HepG2 (cell line): Measurements from ENCODE around the gene ANKRD18B. TPM values are rescaled to one million over a fixed set of nuclear protein-coding genes. Genes with fewer than 3 reads are reported as not detected.

ENCODE experiments used
- ATAC-seq: fragments of 200-7000 bp; cut with Tn5 transposase; 3 replicates; pipeline ENCODE4 v1.9.1; 2020; ENCODE audit warnings: mild to moderate bottlenecking, moderate library complexity
- BruUV-seq: library from RNA; stranded (reverse); fragments of 400-500 nt; replicated peaks from 2 replicates; lab custom pipeline; 2021; lab: Mats Ljungman, UMichigan
- CTCF ChIA-PET: fragments of 300-600 bp; formaldehyde crosslinking; extraction: SDS; loops from one replicate; lab custom pipeline; 2021; ENCODE audit warnings: low total read pairs, inconsistent platforms, low intra/inter-chr PET ratio; lab: Yijun Ruan, JAX
- POLR2A ChIA-PET: fragments of 350-600 bp; sonication (Branson Sonifier 250); formaldehyde crosslinking; loops from one replicate; lab custom pipeline; 2020; ENCODE audit warnings: antibody characterized with exemption, inconsistent platforms; lab: Yijun Ruan, JAX
- DNase-seq: peaks from one replicate; pipeline ENCODE4 v3.0.0-alpha.2; 2015; ENCODE audit warnings: low spot score
- FAIRE-seq: peaks from 3 replicates; lab custom pipeline; 2011; peaks lifted over from hg19 to GRCh38; lab: Jason Lieb, UNC
- H2AFZ ChIP-seq: one replicate; pipeline ENCODE4 v1.6.1; 2011; ENCODE audit warnings: low read length, inconsistent platforms
- H3K27ac ChIP-seq: fragments of 300-600 bp; 3 replicates; pipeline ENCODE4 v1.8.0; 2011; ENCODE audit warnings: mixed run types, mild to moderate bottlenecking, mixed read lengths, low read length, inconsistent platforms; ENCODE audit not compliant: insufficient read depth; ENCODE audit errors: extremely low read length
- H3K27me3 ChIP-seq, 2 experiments: fragments of 200-600 bp in 1 of 2; 2 replicates in 1 of 2; 3 replicates in 1 of 2; pipeline versions ENCODE4 v1.6.0 to v1.8.0; 2011; ENCODE audit warnings: low read length in 2 of 2, mild to moderate bottlenecking in 2 of 2, moderate library complexity in 2 of 2, inconsistent platforms in 1 of 2; ENCODE audit not compliant: insufficient read depth in 2 of 2, control insufficient read depth in 1 of 2
- H3K36me3 ChIP-seq, 2 experiments: fragments of 200-600 bp in 1 of 2; replicated peaks in 1 of 2; 2 replicates in 1 of 2; 3 replicates in 1 of 2; pipeline versions ENCODE4 v1.5.1 to v1.8.0; 2011; ENCODE audit warnings: low read length in 2 of 2, inconsistent platforms in 1 of 2; ENCODE audit not compliant: insufficient read depth in 2 of 2, control insufficient read depth in 1 of 2
- H3K4me1 ChIP-seq: 2 replicates; pipeline ENCODE4 v1.5.1; 2012; ENCODE audit warnings: low read length, inconsistent platforms; ENCODE audit not compliant: insufficient read depth
- H3K4me2 ChIP-seq: 2 replicates; pipeline ENCODE4 v1.6.0; 2011; ENCODE audit warnings: low read depth, low read length, inconsistent platforms
- H3K4me3 ChIP-seq, 3 experiments: fragments of 200-600 bp in 1 of 3; sonication (generic), shearing (Covaris generic) in 1 of 3; replicated peaks in 1 of 3; 2 replicates each; pipeline ENCODE4 v1.5.1; 2011 to 2016; ENCODE audit warnings: low read length in 3 of 3, inconsistent platforms in 2 of 3, low read depth in 2 of 3, mild to moderate bottlenecking in 2 of 3, control low read depth in 1 of 3, mixed read lengths in 1 of 3; ENCODE audit not compliant: insufficient read depth in 1 of 3
- H3K79me2 ChIP-seq: one replicate; pipeline ENCODE4 v1.6.1; 2011; ENCODE audit warnings: low read length, inconsistent platforms; ENCODE audit not compliant: insufficient read depth
- H3K9ac ChIP-seq: 2 replicates; pipeline ENCODE4 v1.6.0; 2011; ENCODE audit warnings: mild to moderate bottlenecking, low read depth, low read length, inconsistent platforms; ENCODE audit not compliant: insufficient read depth
- H3K9me3 ChIP-seq: 2 replicates; pipeline ENCODE4 v1.5.1; 2012; ENCODE audit warnings: mild to moderate bottlenecking, low read length
- H4K20me1 ChIP-seq: 2 replicates; pipeline ENCODE4 v1.6.0; 2011; ENCODE audit warnings: inconsistent platforms, mild to moderate bottlenecking, low read length, moderate library complexity; ENCODE audit not compliant: insufficient read depth
- AKAP8 ChIP-seq: sonication (generic); formaldehyde crosslinking; IDR thresholded peaks from 2 replicates; pipeline ENCODE4 v1.5.1; 2020; ENCODE audit warnings: mild to moderate bottlenecking, missing genetic modification reagents
- ARNTL ChIP-seq: sonication (generic); formaldehyde crosslinking; IDR thresholded peaks from 2 replicates; pipeline ENCODE4 v1.4.0; 2020; ENCODE audit warnings: mild to moderate bottlenecking, missing genetic modification reagents
- CENPT ChIP-seq: sonication (generic); formaldehyde crosslinking; IDR thresholded peaks from 2 replicates; pipeline ENCODE4 v1.8.0; 2022; ENCODE audit warnings: low read depth, mild to moderate bottlenecking, moderate library complexity, missing genetic modification reagents
- IKZF4 ChIP-seq: sonication (generic); formaldehyde crosslinking; IDR thresholded peaks from 2 replicates; pipeline ENCODE4 v1.5.1; 2020; ENCODE audit warnings: borderline replicate concordance, mild to moderate bottlenecking, low read depth, missing genetic modification reagents; ENCODE audit errors: not compliant biosample characterization
- KDM5A ChIP-seq: fragments of 200-600 bp; sonication (generic); IDR thresholded peaks from 2 replicates; pipeline ENCODE4 v1.7.0; 2018; ENCODE audit warnings: antibody characterized with exemption, mild to moderate bottlenecking, low read length, borderline replicate concordance
- NFE2L2 ChIP-seq: fragments of 150-350 bp; IDR thresholded peaks from 2 replicates; pipeline ENCODE4 v1.6.1; 2014; ENCODE audit warnings: low read length
- RBM39 ChIP-seq: fragments of 200-400 bp; formaldehyde crosslinking; IDR thresholded peaks from one replicate; pipeline ENCODE4 v1.6.1; 2018; ENCODE audit warnings: antibody characterized with exemption, mild to moderate bottlenecking, low read depth, low read length; ENCODE audit not compliant: poor library complexity, severe bottlenecking
- SIX1 ChIP-seq: sonication (generic); formaldehyde crosslinking; IDR thresholded peaks from 2 replicates; pipeline ENCODE4 v1.4.0; 2020; ENCODE audit warnings: missing genetic modification reagents, borderline replicate concordance
- SMARCC2 ChIP-seq: fragments of 450-650 bp; IDR thresholded peaks from 2 replicates; pipeline ENCODE4 v1.6.1; 2017; ENCODE audit warnings: antibody characterized with exemption, mild to moderate bottlenecking
- ZBTB20 ChIP-seq: sonication (generic); formaldehyde crosslinking; IDR thresholded peaks from 2 replicates; pipeline ENCODE4 v1.8.1; 2023; ENCODE audit warnings: missing genetic modification reagents, low read depth, mild to moderate bottlenecking, borderline replicate concordance
- ZBTB46 ChIP-seq: sonication (generic); formaldehyde crosslinking; IDR thresholded peaks from 2 replicates; pipeline ENCODE4 v1.4.0; 2020; ENCODE audit warnings: mild to moderate bottlenecking, missing genetic modification reagents, borderline replicate concordance
- ZFP36L2 ChIP-seq: sonication (generic); formaldehyde crosslinking; IDR thresholded peaks from 2 replicates; pipeline ENCODE4 v1.4.0; 2020; ENCODE audit warnings: missing genetic modification reagents
- ZNF563 ChIP-seq: sonication (generic); formaldehyde crosslinking; IDR thresholded peaks from 2 replicates; pipeline ENCODE4 v1.8.0; 2022; ENCODE audit warnings: mild to moderate bottlenecking, moderate library complexity, missing genetic modification reagents
- WGBS: methylation state at CpG from one replicate; pipeline ENCODE4 v1.1.6; 2017; ENCODE audit warnings: low lambda C conversion rate; 5-methylcytosine and 5-hydroxymethylcytosine counted together
- in situ Hi-C: cut with HindIII; loops from 2 replicates; pipeline ENCODE4 v1.10.0; 2017; ENCODE audit warnings: low pct_unique_long_range_greater_than_20kb; ENCODE audit not compliant: extremely low pct_ligation_motif_present
- intact Hi-C: fragments of 100-400 bp; cut with micrococcal nuclease; formaldehyde crosslinking; loops from one replicate; pipeline ENCODE4 v1.10.0; 2022; ENCODE audit not compliant: unreplicated experiment
- polyA plus RNA-seq, 8 experiments: library from polyadenylated mRNA; depleted of rRNA in 3 of 8; stranded (reverse) in 7 of 8; unstranded in 1 of 8; fragments of >200 nt; fragmentation: Illumina TruSeq in 4 of 8; extraction: Trizol in 4 of 8; gene quantifications; 2 replicates each; pipeline versions ENCODE4 v1.2.1 to v1.2.3, GENCODE V29; 2011 to 2016; ENCODE audit warnings: low read depth in 4 of 8, missing spikeins in 1 of 8, mixed read lengths in 1 of 8; ENCODE audit not compliant: insufficient read depth in 1 of 8
- total RNA-seq, 5 experiments: library from RNA; depleted of rRNA; stranded (reverse); fragments of >200 nt; fragmentation: Illumina TruSeq; extraction: Trizol; gene quantifications; 2 replicates each; pipeline ENCODE4 v1.2.3, GENCODE V29; 2016; ENCODE audit warnings: low read depth in 1 of 5
- TF ChIP-seq, protein P1 (sequence below): sonication (generic); formaldehyde crosslinking; IDR thresholded peaks from 2 replicates; pipeline ENCODE4 v1.5.0; 2020; ENCODE audit warnings: missing genetic modification reagents
- TF ChIP-seq, protein P2 (sequence below): sonication (generic); formaldehyde crosslinking; IDR thresholded peaks from 2 replicates; pipeline ENCODE4 v1.4.0; 2020; ENCODE audit warnings: mild to moderate bottlenecking, missing genetic modification reagents
- TF ChIP-seq, protein P3 (sequence below): sonication (generic); formaldehyde crosslinking; conservative IDR thresholded peaks from 2 replicates; pipeline ENCODE4 v1.8.0; 2022; ENCODE audit warnings: mild to moderate bottlenecking, moderate library complexity, missing genetic modification reagents

ANKRD18B gene
- total and polyA plus RNA-seq, 2 of the 13 experiments (the other 11 are each of a cell fraction or from before 2014, with no cell fraction given) = 0.57 to 1.4 TPM

- H3K27ac ChIP-seq = no peak overlapping the region
- TF ChIP-seq SMARCC2 (no peak), CENPT (CRISPR knock-in tag) (no peak), ZBTB46 (CRISPR knock-in tag) (no peak), ZBTB20 (no peak), SIX1 (CRISPR knock-in tag) (no peak), ZFP36L2 (CRISPR knock-in tag) (no peak), AKAP8 (CRISPR knock-in tag) (no peak), ZNF563 (CRISPR knock-in tag) (no peak), IKZF4 (CRISPR knock-in tag) (no peak), ARNTL (CRISPR knock-in tag) (no peak), NFE2L2 (no peak), RBM39 (no peak), KDM5A (no peak)
- TF ChIP-seq, protein P1, sequence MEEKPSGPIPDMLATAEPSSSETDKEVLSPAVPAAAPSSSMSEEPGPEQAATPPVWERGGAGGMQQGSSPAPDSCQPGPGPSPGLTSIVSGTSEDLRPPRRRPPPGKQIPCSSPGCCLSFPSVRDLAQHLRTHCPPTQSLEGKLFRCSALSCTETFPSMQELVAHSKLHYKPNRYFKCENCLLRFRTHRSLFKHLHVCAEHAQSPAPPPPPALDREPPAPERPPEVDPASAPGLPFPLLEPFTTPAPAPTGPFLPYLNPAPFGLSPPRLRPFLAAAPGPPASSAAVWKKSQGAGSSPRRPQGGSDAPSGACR (CRISPR knock-in tag) = no peak
- TF ChIP-seq, protein P2, sequence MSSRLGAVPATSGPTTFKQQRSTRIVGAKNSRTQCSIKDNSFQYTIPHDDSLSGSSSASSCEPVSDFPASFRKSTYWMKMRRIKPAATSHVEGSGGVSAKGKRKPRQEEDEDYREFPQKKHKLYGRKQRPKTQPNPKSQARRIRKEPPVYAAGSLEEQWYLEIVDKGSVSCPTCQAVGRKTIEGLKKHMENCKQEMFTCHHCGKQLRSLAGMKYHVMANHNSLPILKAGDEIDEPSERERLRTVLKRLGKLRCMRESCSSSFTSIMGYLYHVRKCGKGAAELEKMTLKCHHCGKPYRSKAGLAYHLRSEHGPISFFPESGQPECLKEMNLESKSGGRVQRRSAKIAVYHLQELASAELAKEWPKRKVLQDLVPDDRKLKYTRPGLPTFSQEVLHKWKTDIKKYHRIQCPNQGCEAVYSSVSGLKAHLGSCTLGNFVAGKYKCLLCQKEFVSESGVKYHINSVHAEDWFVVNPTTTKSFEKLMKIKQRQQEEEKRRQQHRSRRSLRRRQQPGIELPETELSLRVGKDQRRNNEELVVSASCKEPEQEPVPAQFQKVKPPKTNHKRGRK (CRISPR knock-in tag) = no peak
- TF ChIP-seq, protein P3, sequence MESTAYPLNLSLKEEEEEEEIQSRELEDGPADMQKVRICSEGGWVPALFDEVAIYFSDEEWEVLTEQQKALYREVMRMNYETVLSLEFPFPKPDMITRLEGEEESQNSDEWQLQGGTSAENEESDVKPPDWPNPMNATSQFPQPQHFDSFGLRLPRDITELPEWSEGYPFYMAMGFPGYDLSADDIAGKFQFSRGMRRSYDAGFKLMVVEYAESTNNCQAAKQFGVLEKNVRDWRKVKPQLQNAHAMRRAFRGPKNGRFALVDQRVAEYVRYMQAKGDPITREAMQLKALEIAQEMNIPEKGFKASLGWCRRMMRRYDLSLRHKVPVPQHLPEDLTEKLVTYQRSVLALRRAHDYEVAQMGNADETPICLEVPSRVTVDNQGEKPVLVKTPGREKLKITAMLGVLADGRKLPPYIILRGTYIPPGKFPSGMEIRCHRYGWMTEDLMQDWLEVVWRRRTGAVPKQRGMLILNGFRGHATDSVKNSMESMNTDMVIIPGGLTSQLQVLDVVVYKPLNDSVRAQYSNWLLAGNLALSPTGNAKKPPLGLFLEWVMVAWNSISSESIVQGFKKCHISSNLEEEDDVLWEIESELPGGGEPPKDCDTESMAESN = no peak
- H3K27me3 ChIP-seq = peaks cover 1 to 12% of the 10 kb centered on the region in 2 experiments; a peak in 3 of 5 replicates
- DNase-seq (no peak), ATAC-seq (no peak; the same call in 2 of the 3 replicates), FAIRE-seq (no peak)
- H3K4me1 ChIP-seq = 0 out of 2 replicates have a peak, but pooled peaks cover 7% of the 10 kb centered on the region
- ChIA-PET POLR2A (no interaction called here), CTCF (no interaction called here)
- H3K9ac ChIP-seq = no peak overlapping the region
- H4K20me1 ChIP-seq = no peaks in the 10 kb centered on the region
- peak overlapping the region in 1 of 3 experiments; percentile 64; a peak in 1 of 6 replicates for H3K4me3 ChIP-seq
- no peak overlapping the region for H2AFZ ChIP-seq
- intact Hi-C loops (no loop called here), in situ Hi-C loops (no loop called here)
- WGBS = 17% methylated on average over 10 of the region's 45 CpGs
- H3K79me2 ChIP-seq = no peaks in the 10 kb centered on the region
- H3K36me3 ChIP-seq = no peaks in the 10 kb centered on the region
- H3K4me2 ChIP-seq = peak overlapping the region; percentile 62
- H3K9me3 ChIP-seq = no peaks in the 10 kb centered on the region
- no TSS peak for BruUV-seq
Observed at GRCh38 chr9:33524306-33524947, 376 bp downstream of the ANKRD18B start.
